OCI-LY1 (cell line): ENCODE data around the gene SLC12A7.

Experiments used
- H2AFZ ChIP-seq: fragments of 200-600 bp; sonication (generic), shearing (Covaris generic); 2 replicates; pipeline ENCODE4 v1.6.0; 2014; ENCODE audit warnings: antibody characterized with exemption, mild to moderate bottlenecking, low read length
- H3F3A ChIP-seq: fragments of 200-600 bp; sonication (generic), shearing (Covaris generic); 2 replicates; pipeline ENCODE4 v1.6.0; 2014; ENCODE audit warnings: mild to moderate bottlenecking, antibody characterized with exemption, low read length, moderate library complexity; ENCODE audit not compliant: insufficient read depth
- H3K27ac ChIP-seq: fragments of 200-600 bp; sonication (generic); 2 replicates; pipeline ENCODE4 v1.5.1; 2014; ENCODE audit warnings: low read length, mixed run types, mild to moderate bottlenecking, low read depth; ENCODE audit not compliant: poor library complexity, severe bottlenecking
- H3K27me3 ChIP-seq: fragments of 200-600 bp; sonication (generic); 2 replicates; pipeline ENCODE4 v1.6.0; 2014; ENCODE audit warnings: antibody characterized with exemption, mild to moderate bottlenecking, low read length, moderate library complexity; ENCODE audit not compliant: insufficient read depth
- H3K36me3 ChIP-seq: fragments of 200-600 bp; sonication (generic); 2 replicates; pipeline ENCODE4 v1.6.1; 2014; ENCODE audit warnings: mild to moderate bottlenecking, antibody characterized with exemption, low read length, moderate library complexity, mixed read lengths; ENCODE audit not compliant: insufficient read depth
- H3K4me1 ChIP-seq: fragments of 200-600 bp; sonication (generic); 2 replicates; pipeline ENCODE4 v1.5.1; 2014; ENCODE audit warnings: mild to moderate bottlenecking, low read length, moderate library complexity; ENCODE audit not compliant: insufficient read depth, severe bottlenecking
- H3K4me2 ChIP-seq: fragments of 200-600 bp; sonication (generic), shearing (Covaris generic); 2 replicates; pipeline ENCODE4 v1.6.1; 2014; ENCODE audit warnings: low read length
- H3K4me3 ChIP-seq: fragments of 200-600 bp; sonication (generic); 2 replicates; pipeline ENCODE4 v1.5.1; 2014; ENCODE audit warnings: low read length, low read depth, mild to moderate bottlenecking, mixed read lengths; ENCODE audit not compliant: poor library complexity, severe bottlenecking
- H3K79me2 ChIP-seq: fragments of 200-600 bp; shearing (Covaris generic); 2 replicates; pipeline ENCODE4 v1.6.1; 2016; ENCODE audit warnings: mixed run types, low read length, mixed read lengths; ENCODE audit not compliant: insufficient read depth
- H3K9ac ChIP-seq: fragments of 200-600 bp; sonication (generic), shearing (Covaris generic); 2 replicates; pipeline ENCODE4 v1.6.1; 2014; ENCODE audit warnings: mild to moderate bottlenecking, low read length, mixed read lengths
- H3K9me2 ChIP-seq: fragments of 200-600 bp; sonication (generic), shearing (Covaris generic); 2 replicates; pipeline ENCODE4 v1.6.1; 2014; ENCODE audit warnings: low read depth, mild to moderate bottlenecking, low read length, mixed read lengths
- H3K9me3 ChIP-seq: fragments of 200-600 bp; shearing (Covaris generic); 2 replicates; pipeline ENCODE4 v1.6.1; 2014; ENCODE audit warnings: low read length, mixed read lengths
- H4K20me1 ChIP-seq: fragments of 200-600 bp; sonication (generic), shearing (Covaris generic); 2 replicates; pipeline ENCODE4 v1.6.0; 2016; ENCODE audit warnings: mild to moderate bottlenecking, low read length; ENCODE audit not compliant: insufficient read depth
- EZH2 ChIP-seq: fragments of 200-600 bp; sonication (generic), shearing (Covaris generic); IDR thresholded peaks from 2 replicates; pipeline ENCODE4 v1.8.0; 2017; ENCODE audit warnings: borderline replicate concordance, mixed run types, mild to moderate bottlenecking, antibody characterized with exemption, low read length, moderate library complexity, mixed read lengths
- TF ChIP-seq, protein P1 (sequence below): fragments of 200-600 bp; sonication (generic), shearing (Covaris generic); IDR thresholded peaks from 2 replicates; pipeline ENCODE4 v1.5.1; 2017; ENCODE audit warnings: mild to moderate bottlenecking, antibody characterized with exemption, low read length, moderate library complexity, mixed read lengths

The SLC12A7 gene

DNA sequence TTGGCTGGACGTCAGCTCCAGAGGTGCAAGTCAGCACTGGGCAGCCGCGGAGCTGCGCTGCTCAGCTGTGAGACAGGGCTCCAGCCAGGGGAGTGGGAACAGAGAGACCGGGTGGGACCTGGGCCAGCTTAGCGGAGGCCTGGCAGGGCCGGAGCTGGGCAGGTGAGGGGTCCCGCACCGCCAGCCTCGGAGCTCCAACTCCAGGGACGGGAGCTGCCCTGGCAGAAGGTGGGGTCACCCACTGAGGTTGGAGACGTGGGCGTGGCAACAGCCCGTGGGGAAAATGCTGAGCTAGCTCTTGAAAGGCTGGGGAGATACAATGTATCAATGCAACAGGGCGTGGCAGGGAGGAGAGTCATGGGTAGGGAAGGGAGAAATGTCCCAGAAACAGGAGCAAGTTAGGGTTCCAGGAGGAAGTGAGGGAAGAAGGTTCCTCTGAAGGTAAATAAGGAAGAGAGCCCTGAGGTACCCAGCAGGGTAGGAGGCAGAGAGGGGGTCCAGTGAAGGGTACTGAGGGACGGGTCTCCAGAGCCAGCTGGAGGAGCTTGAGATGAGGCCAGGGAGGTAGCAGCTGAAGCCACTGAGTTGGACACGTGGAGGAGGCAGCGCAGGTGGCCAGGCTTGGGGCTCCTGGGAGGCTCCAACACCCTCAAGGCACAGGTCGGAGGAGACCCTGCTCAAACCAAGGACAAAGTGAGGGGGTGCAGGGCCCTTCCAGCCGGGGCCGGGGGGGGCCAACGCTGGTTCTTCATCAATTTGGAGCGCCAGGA is 104.0 kb downstream of the SLC12A7 start:
- Histone ChIP-seq H2AFZ (no peak overlapping the region), H3K27me3 (no peaks in the 10 kb centered on the region), H3K4me3 (no peak overlapping the region), H3K36me3 (no peaks in the 10 kb centered on the region), H3K27ac (no peak overlapping the region), H3F3A (no peaks in the 10 kb centered on the region), H3K9me2 (no peaks in the 10 kb centered on the region), H3K9ac (no peak overlapping the region), H4K20me1 (no peaks in the 10 kb centered on the region), H3K4me1 (no peaks in the 10 kb centered on the region), H3K79me2 (no peaks in the 10 kb centered on the region), H3K9me3 (no peaks in the 10 kb centered on the region), H3K4me2 (no peak overlapping the region)
- TF ChIP-seq EZH2, result no peak
- TF ChIP-seq, protein P1, sequence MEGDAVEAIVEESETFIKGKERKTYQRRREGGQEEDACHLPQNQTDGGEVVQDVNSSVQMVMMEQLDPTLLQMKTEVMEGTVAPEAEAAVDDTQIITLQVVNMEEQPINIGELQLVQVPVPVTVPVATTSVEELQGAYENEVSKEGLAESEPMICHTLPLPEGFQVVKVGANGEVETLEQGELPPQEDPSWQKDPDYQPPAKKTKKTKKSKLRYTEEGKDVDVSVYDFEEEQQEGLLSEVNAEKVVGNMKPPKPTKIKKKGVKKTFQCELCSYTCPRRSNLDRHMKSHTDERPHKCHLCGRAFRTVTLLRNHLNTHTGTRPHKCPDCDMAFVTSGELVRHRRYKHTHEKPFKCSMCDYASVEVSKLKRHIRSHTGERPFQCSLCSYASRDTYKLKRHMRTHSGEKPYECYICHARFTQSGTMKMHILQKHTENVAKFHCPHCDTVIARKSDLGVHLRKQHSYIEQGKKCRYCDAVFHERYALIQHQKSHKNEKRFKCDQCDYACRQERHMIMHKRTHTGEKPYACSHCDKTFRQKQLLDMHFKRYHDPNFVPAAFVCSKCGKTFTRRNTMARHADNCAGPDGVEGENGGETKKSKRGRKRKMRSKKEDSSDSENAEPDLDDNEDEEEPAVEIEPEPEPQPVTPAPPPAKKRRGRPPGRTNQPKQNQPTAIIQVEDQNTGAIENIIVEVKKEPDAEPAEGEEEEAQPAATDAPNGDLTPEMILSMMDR, result no peak

DNA sequence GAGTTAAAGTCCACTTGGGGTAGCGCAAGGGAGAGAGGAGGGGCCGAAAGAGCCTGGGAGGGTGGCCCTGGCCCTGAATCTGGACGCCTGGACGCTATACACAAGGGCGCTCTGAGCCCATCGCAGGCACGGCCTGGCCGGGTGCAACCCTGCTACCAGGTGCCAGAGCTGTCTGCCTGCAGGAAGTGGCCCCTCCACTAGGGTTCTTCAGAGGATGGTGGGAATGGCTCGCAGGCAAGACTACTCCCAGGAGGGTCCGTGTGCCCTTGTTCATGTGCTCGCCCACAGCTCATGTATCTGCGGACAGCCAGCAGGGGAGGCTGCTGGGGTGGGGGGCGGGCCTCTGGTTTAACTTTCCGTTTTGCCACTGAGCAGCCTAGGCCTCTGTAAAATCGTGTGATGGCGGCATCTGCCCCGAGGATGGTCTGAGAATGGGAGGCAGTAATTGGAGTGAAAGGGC is 104.6 kb downstream of the SLC12A7 start:
- Histone ChIP-seq H3K9me2 (no peaks in the 10 kb centered on the region), H3K36me3 (no peaks in the 10 kb centered on the region), H3K79me2 (no peaks in the 10 kb centered on the region), H2AFZ (no peak overlapping the region), H3K9me3 (no peaks in the 10 kb centered on the region), H3K4me1 (no peaks in the 10 kb centered on the region), H3K4me2 (no peak overlapping the region), H3K4me3 (no peak overlapping the region), H3K27me3 (no peaks in the 10 kb centered on the region), H3K9ac (no peak overlapping the region), H3F3A (no peaks in the 10 kb centered on the region), H4K20me1 (no peaks in the 10 kb centered on the region), H3K27ac (no peak overlapping the region)
- no peak for TF ChIP-seq EZH2
- TF ChIP-seq, protein P1, result no peak

DNA sequence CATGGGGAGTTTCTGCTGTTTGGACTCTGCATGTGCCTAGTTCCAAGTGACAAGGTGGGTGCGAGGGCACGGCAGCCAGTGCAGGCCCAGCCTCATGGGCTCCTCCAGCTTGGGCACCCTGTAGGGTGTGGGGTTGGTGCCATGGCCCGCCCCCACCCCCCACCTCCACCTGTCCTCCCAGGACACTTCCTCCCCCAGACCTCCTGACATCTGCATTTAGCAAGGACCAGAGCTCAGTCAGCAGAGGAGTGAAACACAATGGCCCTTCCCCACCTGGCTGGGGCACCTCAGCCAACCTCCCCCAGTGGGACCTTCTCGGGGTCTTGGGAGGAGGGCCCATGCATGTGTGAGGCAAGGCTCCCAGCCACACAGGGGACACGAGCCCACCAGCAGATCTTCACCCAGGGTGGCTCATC is 105.2 kb downstream of the SLC12A7 start:
- H3K9me3 ChIP-seq, result no peaks in the 10 kb centered on the region
- no peak for TF ChIP-seq EZH2
- TF ChIP-seq, protein P1, result no peak
- no peak overlapping the region for H3K4me3 ChIP-seq
- H4K20me1 ChIP-seq, result no peaks in the 10 kb centered on the region
- H2AFZ ChIP-seq, result no peak overlapping the region
- no peaks in the 10 kb centered on the region for H3K36me3 ChIP-seq
- no peaks in the 10 kb centered on the region for H3F3A ChIP-seq
- H3K9me2 ChIP-seq, result no peaks in the 10 kb centered on the region
- no peaks in the 10 kb centered on the region for H3K79me2 ChIP-seq
- no peaks in the 10 kb centered on the region for H3K27me3 ChIP-seq
- no peaks in the 10 kb centered on the region for H3K4me1 ChIP-seq
- H3K4me2 ChIP-seq, result no peak overlapping the region
- H3K27ac ChIP-seq, result no peak overlapping the region
- no peak overlapping the region for H3K9ac ChIP-seq
